Neuronal stem cell (in vitro differentiated cells): ENCODE measurements around the gene GSG1.
A peak's percentile ranks its signal among the peaks of the same experiment; 100 is the strongest.

ENCODE experiments used
- DNase-seq: peaks from one replicate; pipeline ENCODE4 v3.0.0-alpha.2; 2013; ENCODE audit warnings: low spot score
- H2AFZ ChIP-seq: one replicate; pipeline ENCODE4 v1.6.1; 2013; ENCODE audit warnings: mild to moderate bottlenecking, low read length, inconsistent platforms
- H2AK5ac ChIP-seq: 2 replicates; pipeline ENCODE4 v1.6.1; 2013; ENCODE audit warnings: low read depth, mild to moderate bottlenecking, inconsistent platforms, low read length, moderate library complexity, mixed read lengths
- H2BK120ac ChIP-seq: 2 replicates; pipeline ENCODE4 v1.6.1; 2013; ENCODE audit warnings: low read depth, mild to moderate bottlenecking, inconsistent platforms, low read length, moderate library complexity, mixed read lengths
- H2BK12ac ChIP-seq: one replicate; pipeline ENCODE4 v1.6.1; 2013; ENCODE audit warnings: low read length, inconsistent platforms
- H2BK15ac ChIP-seq: 2 replicates; pipeline ENCODE4 v1.6.1; 2013; ENCODE audit warnings: mild to moderate bottlenecking, low read length, inconsistent platforms, mixed read lengths
- H2BK5ac ChIP-seq: one replicate; pipeline ENCODE4 v1.6.1; 2013; ENCODE audit warnings: inconsistent platforms, mild to moderate bottlenecking, low read length, moderate library complexity
- H3K14ac ChIP-seq: one replicate; pipeline ENCODE4 v1.6.1; 2013; ENCODE audit warnings: low read length, inconsistent platforms
- H3K18ac ChIP-seq: 2 replicates; pipeline ENCODE4 v1.6.1; 2013; ENCODE audit warnings: low read length, inconsistent platforms
- H3K23ac ChIP-seq: 2 replicates; pipeline ENCODE4 v1.6.1; 2013; ENCODE audit warnings: low read depth, mild to moderate bottlenecking, mixed read lengths, low read length, inconsistent platforms; ENCODE audit not compliant: poor library complexity
- H3K27ac ChIP-seq: replicated peaks from 3 replicates; pipeline ENCODE4 v1.5.1; 2013; ENCODE audit warnings: low read length, inconsistent platforms
- H3K27me3 ChIP-seq, 3 experiments: 2 replicates each; pipeline ENCODE4 v1.6.1; 2013; ENCODE audit warnings: low read length in 3 of 3, mild to moderate bottlenecking in 2 of 3, inconsistent platforms in 1 of 3, low read depth in 1 of 3, mixed read lengths in 1 of 3, moderate library complexity in 1 of 3; ENCODE audit not compliant: control insufficient read depth in 3 of 3, insufficient read depth in 3 of 3
- H3K36me3 ChIP-seq, 2 donors: replicated peaks in 1 of 2; 2 replicates each; pipeline ENCODE4 v1.6.1; 2013; ENCODE audit warnings: low read length in 2 of 2; ENCODE audit not compliant: control insufficient read depth in 2 of 2, insufficient read depth in 2 of 2
- H3K4ac ChIP-seq: 2 replicates; pipeline ENCODE4 v1.6.1; 2013; ENCODE audit warnings: inconsistent platforms, mild to moderate bottlenecking, low read length, moderate library complexity
- H3K4me1 ChIP-seq, 2 donors: 1 replicate in 1 of 2; 2 replicates in 1 of 2; pipeline ENCODE4 v1.6.1; 2013; ENCODE audit warnings: low read length in 2 of 2, low read depth in 1 of 2; ENCODE audit not compliant: control insufficient read depth in 2 of 2, insufficient read depth in 1 of 2
- H3K4me2 ChIP-seq: one replicate; pipeline ENCODE4 v1.6.1; 2013; ENCODE audit warnings: mild to moderate bottlenecking, low read length, inconsistent platforms; ENCODE audit not compliant: insufficient read depth, poor library complexity, severe bottlenecking
- H3K4me3 ChIP-seq, 2 donors: 2 replicates each; pipeline ENCODE4 v1.5.1; 2013; ENCODE audit warnings: low read length in 2 of 2, mild to moderate bottlenecking in 2 of 2, inconsistent platforms in 1 of 2, moderate library complexity in 1 of 2
- H3K79me1 ChIP-seq: one replicate; pipeline ENCODE4 v1.6.1; 2013; ENCODE audit warnings: low read depth, mild to moderate bottlenecking, inconsistent platforms, low read length, moderate library complexity
- H3K9ac ChIP-seq: one replicate; pipeline ENCODE4 v1.6.1; 2013; ENCODE audit warnings: mild to moderate bottlenecking, low read depth, low read length, inconsistent platforms; ENCODE audit not compliant: poor library complexity
- H3K9me3 ChIP-seq, 2 donors: replicated peaks in 1 of 2; 2 replicates each; pipeline versions ENCODE3 to v1.6.1; 2013; ENCODE audit warnings: low read length in 2 of 2, mild to moderate bottlenecking in 2 of 2, inconsistent platforms in 1 of 2, low read depth in 1 of 2, mixed read lengths in 1 of 2, moderate library complexity in 1 of 2; ENCODE audit not compliant: control insufficient read depth in 2 of 2, insufficient read depth in 1 of 2
- H4K8ac ChIP-seq: one replicate; pipeline ENCODE4 v1.6.1; 2013; ENCODE audit warnings: low read depth, mild to moderate bottlenecking, inconsistent platforms, low read length, moderate library complexity
- H4K91ac ChIP-seq: one replicate; pipeline ENCODE4 v1.6.1; 2013; ENCODE audit warnings: low read length, low read depth, mild to moderate bottlenecking, inconsistent platforms; ENCODE audit not compliant: poor library complexity
- WGBS, 2 donors: extraction: QIAGEN DNeasy Blood & Tissue Kit; methylation state at CpG; one replicate each; pipeline ENCODE4 v1.1.7; 2013; ENCODE audit warnings: missing lambda C conversion rate in 2 of 2, mixed read lengths in 1 of 2; ENCODE audit not compliant: insufficient read length in 2 of 2, insufficient replicate concordance in 1 of 2; ENCODE audit errors: extremely low coverage in 2 of 2; 5-methylcytosine and 5-hydroxymethylcytosine counted together

The GSG1 gene

GRCh38 chr12:13144266-13144828, 40.9 kb upstream of the GSG1 start:
- H2AK5ac ChIP-seq = no peak overlapping the region
- H4K8ac ChIP-seq = no peak overlapping the region
- no peak for DNase-seq
- H2BK12ac ChIP-seq = no peak overlapping the region
- H3K27ac ChIP-seq = no peak overlapping the region
- no peak overlapping the region for H3K9ac ChIP-seq
- no peak overlapping the region for H2BK120ac ChIP-seq
- H3K4me1 ChIP-seq = no peaks in the 10 kb centered on the region
- H3K79me1 ChIP-seq = no peaks in the 10 kb centered on the region
- H3K27me3 ChIP-seq = no peaks in the 10 kb centered on the region
- no peak overlapping the region for H3K4me2 ChIP-seq
- H3K18ac ChIP-seq = no peak overlapping the region
- no peak overlapping the region for H2AFZ ChIP-seq
- no CpG with 5 or more reads among the region's 2 CpGs for whole genome bisulfite sequencing, 2 donors
- no peak overlapping the region for H4K91ac ChIP-seq
- no peak overlapping the region for H3K4ac ChIP-seq
- H3K23ac ChIP-seq = no peak overlapping the region
- no peak overlapping the region for H2BK5ac ChIP-seq
- no peak overlapping the region for H3K4me3 ChIP-seq
- no peak overlapping the region for H3K14ac ChIP-seq
- H3K36me3 ChIP-seq = no peaks in the 10 kb centered on the region
- peaks cover 8 to 21% of the 10 kb centered on the region in 2 donors for H3K9me3 ChIP-seq
- H2BK15ac ChIP-seq = no peak overlapping the region

GRCh38 chr12:13142747-13143146, 39.3 kb upstream of the GSG1 start:
- no peak for DNase-seq
- no peak overlapping the region for H3K9ac ChIP-seq
- H3K18ac ChIP-seq = no peak overlapping the region
- no peak overlapping the region for H2BK120ac ChIP-seq
- H3K79me1 ChIP-seq = no peaks in the 10 kb centered on the region
- no peak overlapping the region for H4K8ac ChIP-seq
- H3K27ac ChIP-seq = no peak overlapping the region
- H3K23ac ChIP-seq = no peak overlapping the region
- H3K36me3 ChIP-seq = no peaks in the 10 kb centered on the region
- H3K14ac ChIP-seq = no peak overlapping the region
- H2BK5ac ChIP-seq = no peak overlapping the region
- peaks cover 11 to 22% of the 10 kb centered on the region in 2 donors for H3K9me3 ChIP-seq
- H3K4me1 ChIP-seq = no peaks in the 10 kb centered on the region
- no peak overlapping the region for H4K91ac ChIP-seq
- no peak overlapping the region for H3K4me3 ChIP-seq
- WGBS, 2 donors = no CpG with 5 or more reads among the region's 8 CpGs
- no peak overlapping the region for H2BK12ac ChIP-seq
- no peak overlapping the region for H3K4me2 ChIP-seq
- H2AK5ac ChIP-seq = no peak overlapping the region
- no peaks in the 10 kb centered on the region for H3K27me3 ChIP-seq
- H2BK15ac ChIP-seq = no peak overlapping the region
- H3K4ac ChIP-seq = no peak overlapping the region
- no peak overlapping the region for H2AFZ ChIP-seq

GRCh38 chr12:13141686-13142085, 38.2 kb upstream of the GSG1 start:
- H3K36me3 ChIP-seq = no peaks in the 10 kb centered on the region
- H3K4ac ChIP-seq = no peak overlapping the region
- no peak overlapping the region for H3K18ac ChIP-seq
- no peaks in the 10 kb centered on the region for H3K4me1 ChIP-seq
- no peak overlapping the region for H2BK5ac ChIP-seq
- no peak overlapping the region for H2AFZ ChIP-seq
- H3K4me2 ChIP-seq = no peak overlapping the region
- no peaks in the 10 kb centered on the region for H3K79me1 ChIP-seq
- no peak overlapping the region for H4K8ac ChIP-seq
- H2BK15ac ChIP-seq = no peak overlapping the region
- no peak overlapping the region for H3K14ac ChIP-seq
- H2BK12ac ChIP-seq = no peak overlapping the region
- H2AK5ac ChIP-seq = no peak overlapping the region
- H4K91ac ChIP-seq = no peak overlapping the region
- H3K4me3 ChIP-seq = no peak overlapping the region
- H3K9ac ChIP-seq = no peak overlapping the region
- H3K9me3 ChIP-seq = peaks cover 11 to 22% of the 10 kb centered on the region in 2 donors
- no peak overlapping the region for H3K23ac ChIP-seq
- no peaks in the 10 kb centered on the region for H3K27me3 ChIP-seq
- WGBS, 2 donors = no CpG with 5 or more reads among the region's 5 CpGs
- DNase-seq = no peak
- no peak overlapping the region for H2BK120ac ChIP-seq
- no peak overlapping the region for H3K27ac ChIP-seq

- Histone ChIP-seq H3K4me3 (no peak overlapping the region), H2AFZ (peak overlapping the region; percentile 41), H3K9me3 (peaks cover 11 to 14% of the 10 kb centered on the region in 2 donors), H3K27ac (no peak overlapping the region), H2BK12ac (no peak overlapping the region), H2BK120ac (no peak overlapping the region), H3K4me2 (no peak overlapping the region), H3K18ac (peak overlapping the region; percentile 39), H3K27me3 (no peaks in the 10 kb centered on the region), H3K4me1 (peaks cover 7 to 12% of the 10 kb centered on the region in 2 donors), H4K91ac (peak overlapping the region; percentile 57), H2BK5ac (no peak overlapping the region), H3K4ac (no peak overlapping the region), H2BK15ac (no peak overlapping the region), H3K23ac (no peak overlapping the region), H3K79me1 (no peaks in the 10 kb centered on the region), H4K8ac (no peak overlapping the region), H3K36me3 (no peaks in the 10 kb centered on the region), H3K14ac (no peak overlapping the region), H3K9ac (no peak overlapping the region), H2AK5ac (no peak overlapping the region)
- WGBS, 2 donors = no CpG with 5 or more reads among the region's 14 CpGs
- DNase-seq = no peak
These were observed 32.1 kb upstream of the GSG1 start for GRCh38 chr12:13135371-13136178.
